ENCODE data around the gene DNAJC6.
A peak's percentile ranks its signal among the peaks of the same experiment; 100 is the strongest.
"Not testable (repeated sequence)": the region's sequence is repeated elsewhere in the genome, so short reads cannot be mapped to it uniquely, and the experiment has no call there.

DNAJC6 gene

GRCh38 chr1:65267683-65268082, 41.7 kb upstream of the DNAJC6 start:
- H3K27me3 ChIP-seq (ENCODE audit: control insufficient read depth, insufficient read depth, low read length, poor library complexity, severe bottlenecking) = peaks cover 10% of the 10 kb centered on the region
- 25 to 50% methylated on average over 1 of the region's 1 CpG for WGBS, 2 experiments

GRCh38 chr1:65269612-65270011, 39.7 kb upstream of the DNAJC6 start:
- H3K36me3 ChIP-seq (ENCODE audit: control insufficient read depth, insufficient read depth, low read length) = no peaks in the 10 kb centered on the region
- H3K4me1 ChIP-seq (ENCODE audit: control insufficient read depth, insufficient read depth, low read length) = peaks cover 3% of the 10 kb centered on the region
- H3K9me3 ChIP-seq (ENCODE audit: control insufficient read depth, low read length) = no peaks in the 10 kb centered on the region
- 94 to 98% methylated on average over 2 of the region's 2 CpGs for WGBS, 2 experiments
- H3K4me3 ChIP-seq (ENCODE audit: insufficient read depth, low read depth, low read length) = no peak overlapping the region
- peaks cover 10% of the 10 kb centered on the region for H3K27me3 ChIP-seq (ENCODE audit: control insufficient read depth, insufficient read depth, low read length, poor library complexity, severe bottlenecking)
- H3K27ac ChIP-seq (ENCODE audit: insufficient read depth, low read depth, low read length, poor library complexity, severe bottlenecking) = no peak overlapping the region

More at GRCh38 chr1:65267683-65268082, 41.7 kb upstream of the DNAJC6 start:
- Histone ChIP-seq H3K27ac (ENCODE audit: insufficient read depth, low read depth, low read length, poor library complexity, severe bottlenecking) (no peak overlapping the region), H3K4me1 (ENCODE audit: control insufficient read depth, insufficient read depth, low read length) (peaks cover 3% of the 10 kb centered on the region), H3K36me3 (ENCODE audit: control insufficient read depth, insufficient read depth, low read length) (no peaks in the 10 kb centered on the region), H3K9me3 (ENCODE audit: control insufficient read depth, low read length) (no peaks in the 10 kb centered on the region), H3K4me3 (ENCODE audit: insufficient read depth, low read depth, low read length) (no peak overlapping the region)

- H3K9me3 ChIP-seq (ENCODE audit: control insufficient read depth, low read length) = no peaks in the 10 kb centered on the region
- no peaks in the 10 kb centered on the region for H3K36me3 ChIP-seq (ENCODE audit: control insufficient read depth, insufficient read depth, low read length)
- H3K27me3 ChIP-seq (ENCODE audit: control insufficient read depth, insufficient read depth, low read length, poor library complexity, severe bottlenecking) = no peaks in the 10 kb centered on the region
- H3K4me1 ChIP-seq (ENCODE audit: control insufficient read depth, insufficient read depth, low read length) = peaks cover 41% of the 10 kb centered on the region
- no peak overlapping the region for H3K4me3 ChIP-seq (ENCODE audit: insufficient read depth, low read depth, low read length)
- 17 to 37% methylated on average over 1 of the region's 1 CpG for WGBS, 2 experiments
- peak overlapping the region; percentile 1 for H3K27ac ChIP-seq (ENCODE audit: insufficient read depth, low read depth, low read length, poor library complexity, severe bottlenecking)
These were observed 33.0 kb upstream of the DNAJC6 start for GRCh38 chr1:65276197-65276939.

GRCh38 chr1:65277605-65278347, 31.6 kb upstream of the DNAJC6 start:
- H3K27ac ChIP-seq (ENCODE audit: insufficient read depth, low read depth, low read length, poor library complexity, severe bottlenecking) = no peak overlapping the region
- H3K27me3 ChIP-seq (ENCODE audit: control insufficient read depth, insufficient read depth, low read length, poor library complexity, severe bottlenecking) = no peaks in the 10 kb centered on the region
- H3K4me3 ChIP-seq (ENCODE audit: insufficient read depth, low read depth, low read length) = no peak overlapping the region
- H3K4me1 ChIP-seq (ENCODE audit: control insufficient read depth, insufficient read depth, low read length) = peaks cover 41% of the 10 kb centered on the region
- no peaks in the 10 kb centered on the region for H3K9me3 ChIP-seq (ENCODE audit: control insufficient read depth, low read length)
- H3K36me3 ChIP-seq (ENCODE audit: control insufficient read depth, insufficient read depth, low read length) = no peaks in the 10 kb centered on the region
- 26 to 28% methylated on average over 10 of the region's 10 CpGs for WGBS, 2 experiments

GRCh38 chr1:65278376-65279069, 30.8 kb upstream of the DNAJC6 start:
- Histone ChIP-seq H3K36me3 (ENCODE audit: control insufficient read depth, insufficient read depth, low read length) (no peaks in the 10 kb centered on the region), H3K27ac (ENCODE audit: insufficient read depth, low read depth, low read length, poor library complexity, severe bottlenecking) (no peak overlapping the region), H3K4me3 (ENCODE audit: insufficient read depth, low read depth, low read length) (no peak overlapping the region), H3K27me3 (ENCODE audit: control insufficient read depth, insufficient read depth, low read length, poor library complexity, severe bottlenecking) (no peaks in the 10 kb centered on the region), H3K9me3 (ENCODE audit: control insufficient read depth, low read length) (no peaks in the 10 kb centered on the region), H3K4me1 (ENCODE audit: control insufficient read depth, insufficient read depth, low read length) (peaks cover 41% of the 10 kb centered on the region)
- 17 to 22% methylated on average over 5 of the region's 5 CpGs for WGBS, 2 experiments

- Histone ChIP-seq H3K27me3 (ENCODE audit: control insufficient read depth, insufficient read depth, low read length, poor library complexity, severe bottlenecking) (no peaks in the 10 kb centered on the region), H3K9me3 (ENCODE audit: control insufficient read depth, low read length) (no peaks in the 10 kb centered on the region), H3K4me3 (ENCODE audit: insufficient read depth, low read depth, low read length) (no peak overlapping the region), H3K36me3 (ENCODE audit: control insufficient read depth, insufficient read depth, low read length) (no peaks in the 10 kb centered on the region), H3K4me1 (ENCODE audit: control insufficient read depth, insufficient read depth, low read length) (peaks cover 41% of the 10 kb centered on the region), H3K27ac (ENCODE audit: insufficient read depth, low read depth, low read length, poor library complexity, severe bottlenecking) (no peak overlapping the region)
- WGBS, 2 experiments = 1 to 2% methylated on average over 4 of the region's 5 CpGs
These were observed 30.1 kb upstream of the DNAJC6 start for GRCh38 chr1:65279070-65279779.

GRCh38 chr1:65281846-65282245, 27.5 kb upstream of the DNAJC6 start:
- Histone ChIP-seq H3K27me3 (ENCODE audit: control insufficient read depth, insufficient read depth, low read length, poor library complexity, severe bottlenecking) (no peaks in the 10 kb centered on the region), H3K4me1 (ENCODE audit: control insufficient read depth, insufficient read depth, low read length) (peaks cover 34% of the 10 kb centered on the region), H3K9me3 (ENCODE audit: control insufficient read depth, low read length) (no peaks in the 10 kb centered on the region), H3K36me3 (ENCODE audit: control insufficient read depth, insufficient read depth, low read length) (no peaks in the 10 kb centered on the region), H3K27ac (ENCODE audit: insufficient read depth, low read depth, low read length, poor library complexity, severe bottlenecking) (no peak overlapping the region), H3K4me3 (ENCODE audit: insufficient read depth, low read depth, low read length) (no peak overlapping the region)
- WGBS, 2 experiments = 90% methylated on average over 6 of the region's 6 CpGs

- Histone ChIP-seq H3K27me3 (ENCODE audit: control insufficient read depth, insufficient read depth, low read length, poor library complexity, severe bottlenecking) (no peaks in the 10 kb centered on the region), H3K9me3 (ENCODE audit: control insufficient read depth, low read length) (no peaks in the 10 kb centered on the region), H3K36me3 (ENCODE audit: control insufficient read depth, insufficient read depth, low read length) (no peaks in the 10 kb centered on the region), H3K27ac (ENCODE audit: insufficient read depth, low read depth, low read length, poor library complexity, severe bottlenecking) (no peak overlapping the region), H3K4me3 (ENCODE audit: insufficient read depth, low read depth, low read length) (no peak overlapping the region), H3K4me1 (ENCODE audit: control insufficient read depth, insufficient read depth, low read length) (peaks cover 13% of the 10 kb centered on the region)
- 84 to 90% methylated on average over 3 of the region's 3 CpGs for WGBS, 2 experiments
These were observed 25.1 kb upstream of the DNAJC6 start for GRCh38 chr1:65284229-65284628.

GRCh38 chr1:65289449-65289848, 19.9 kb upstream of the DNAJC6 start:
- no peak overlapping the region for H3K4me3 ChIP-seq (ENCODE audit: insufficient read depth, low read depth, low read length)
- no peak overlapping the region for H3K27ac ChIP-seq (ENCODE audit: insufficient read depth, low read depth, low read length, poor library complexity, severe bottlenecking)
- H3K27me3 ChIP-seq (ENCODE audit: control insufficient read depth, insufficient read depth, low read length, poor library complexity, severe bottlenecking) = no peaks in the 10 kb centered on the region
- no peaks in the 10 kb centered on the region for H3K36me3 ChIP-seq (ENCODE audit: control insufficient read depth, insufficient read depth, low read length)
- no peaks in the 10 kb centered on the region for H3K9me3 ChIP-seq (ENCODE audit: control insufficient read depth, low read length)
- H3K4me1 ChIP-seq (ENCODE audit: control insufficient read depth, insufficient read depth, low read length) = no peaks in the 10 kb centered on the region

- H3K27me3 ChIP-seq (ENCODE audit: control insufficient read depth, insufficient read depth, low read length, poor library complexity, severe bottlenecking); H3K4me1 ChIP-seq (ENCODE audit: control insufficient read depth, insufficient read depth, low read length); H3K4me3 ChIP-seq (ENCODE audit: insufficient read depth, low read depth, low read length); H3K27ac ChIP-seq (ENCODE audit: insufficient read depth, low read depth, low read length, poor library complexity, severe bottlenecking); H3K36me3 ChIP-seq (ENCODE audit: control insufficient read depth, insufficient read depth, low read length); H3K9me3 ChIP-seq (ENCODE audit: control insufficient read depth, low read length): not testable (repeated sequence)
- WGBS, 2 experiments = 93 to 97% methylated on average over 8 to 9 of the region's 9 CpGs
These were observed 17.5 kb upstream of the DNAJC6 start for GRCh38 chr1:65291818-65292217.
